ENCODE data around the gene CBL.

Gene CBL

DNA sequence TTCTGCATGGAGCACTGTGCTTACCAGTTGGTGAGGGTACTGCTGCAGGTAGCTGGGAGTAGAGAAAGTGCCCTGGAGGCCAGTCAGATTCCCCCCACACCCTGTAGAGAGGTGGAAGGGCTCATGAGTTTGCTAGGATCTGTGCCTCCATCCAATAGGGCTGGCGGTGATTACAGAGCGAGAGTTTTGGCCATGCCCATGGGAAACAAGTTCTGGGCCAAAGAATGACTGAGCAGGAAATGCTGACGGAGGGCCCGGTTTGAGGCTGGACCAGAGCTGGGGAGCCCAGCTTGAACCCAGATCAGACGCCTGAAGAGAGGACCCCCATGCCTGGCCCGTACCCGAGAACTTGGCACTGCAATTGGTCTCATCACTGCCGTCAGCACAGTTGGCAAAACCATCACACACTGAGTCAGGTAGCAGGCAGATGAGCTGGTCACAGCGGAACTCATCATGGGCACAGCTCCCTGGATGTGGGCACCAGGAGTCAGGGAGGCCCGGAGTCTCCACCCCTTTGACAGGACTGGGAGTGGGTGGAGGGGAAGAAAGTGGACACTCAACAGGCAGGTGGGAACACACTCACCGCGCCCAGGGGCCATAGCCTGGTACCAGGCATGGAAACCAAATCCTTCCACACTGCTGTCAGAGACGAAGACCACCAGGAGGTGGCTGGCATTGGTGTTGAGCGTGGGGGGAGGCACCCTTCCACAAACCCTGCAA lies 138.3 kb downstream of the CBL start:
- no peak for DNase-seq (ENCODE audit: low read depth in 2 of 3, low spot score in 2 of 3)

DNA sequence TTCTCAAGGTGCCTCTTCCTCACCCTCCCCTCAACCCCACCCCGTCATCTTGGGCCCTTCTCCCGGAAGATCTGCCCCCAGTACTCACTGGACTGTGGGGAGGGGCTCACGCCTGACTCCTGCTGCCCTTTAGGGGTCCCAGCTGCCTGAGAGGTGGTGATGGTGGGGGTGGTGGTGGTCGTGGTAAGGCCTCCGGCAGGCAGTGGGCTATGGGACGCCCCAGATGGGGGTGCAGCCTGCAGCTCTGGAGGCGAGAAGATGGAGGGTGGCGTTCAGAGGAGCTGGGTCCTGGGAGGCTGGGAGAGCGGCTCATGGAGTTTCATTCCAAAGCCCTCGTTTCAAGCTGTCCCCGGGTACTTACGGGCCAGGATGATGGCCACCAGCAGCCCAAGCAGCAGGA lies 139.5 kb downstream of the CBL start:
- no peak for DNase-seq (ENCODE audit: low read depth in 2 of 3, low spot score in 2 of 3)

DNA sequence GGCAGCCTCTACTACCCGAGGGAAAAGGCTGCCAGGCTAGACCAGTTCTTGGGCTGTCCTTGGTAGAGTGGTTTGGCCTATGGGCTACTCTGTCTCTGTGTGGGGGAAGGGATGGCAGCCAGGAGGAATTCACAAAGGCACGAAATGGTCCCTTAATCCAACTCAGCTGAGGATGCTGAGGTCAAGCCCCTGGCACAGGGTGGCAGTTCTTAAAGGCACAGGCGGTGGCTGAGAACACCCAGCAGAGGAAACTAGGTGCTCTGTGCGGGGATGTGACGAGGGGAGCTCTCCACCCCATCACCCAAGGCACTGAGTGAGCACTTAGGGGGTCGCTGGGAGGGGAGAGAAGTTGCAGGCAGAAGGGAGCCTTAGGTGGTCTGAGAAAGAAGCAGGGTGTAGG lies 140.5 kb downstream of the CBL start, which contains the start of gene MFRP:
Gene MFRP, minus strand, starts transcription at position 101 of the 400 bp plus-strand sequence. CDS start 192 bp downstream, outside the sequence.
- DNase-seq (ENCODE audit: low read depth in 2 of 3, low spot score in 2 of 3): no peak

DNA sequence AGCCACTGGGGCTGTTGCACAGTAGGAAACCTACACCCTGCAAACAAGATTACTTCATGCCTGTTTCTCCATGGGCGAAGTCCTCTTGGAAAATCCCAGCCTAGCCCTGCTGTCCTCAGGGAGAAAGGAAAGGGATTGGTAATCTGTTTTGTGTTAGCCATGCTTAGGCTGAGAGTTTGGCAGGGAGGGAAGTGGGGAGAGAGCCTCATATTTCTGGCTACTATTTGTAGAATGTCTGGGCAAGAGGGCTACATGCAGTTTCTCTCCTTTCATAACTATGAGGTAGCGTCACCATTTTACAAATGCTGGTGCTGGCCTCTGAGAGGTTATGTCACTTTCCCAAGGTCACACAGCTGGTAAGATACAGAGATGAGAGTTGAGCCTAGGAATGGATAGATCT lies 141.1 kb downstream of the CBL start:
- DNase-seq (ENCODE audit: low read depth in 2 of 3, low spot score in 2 of 3): no peak

DNA sequence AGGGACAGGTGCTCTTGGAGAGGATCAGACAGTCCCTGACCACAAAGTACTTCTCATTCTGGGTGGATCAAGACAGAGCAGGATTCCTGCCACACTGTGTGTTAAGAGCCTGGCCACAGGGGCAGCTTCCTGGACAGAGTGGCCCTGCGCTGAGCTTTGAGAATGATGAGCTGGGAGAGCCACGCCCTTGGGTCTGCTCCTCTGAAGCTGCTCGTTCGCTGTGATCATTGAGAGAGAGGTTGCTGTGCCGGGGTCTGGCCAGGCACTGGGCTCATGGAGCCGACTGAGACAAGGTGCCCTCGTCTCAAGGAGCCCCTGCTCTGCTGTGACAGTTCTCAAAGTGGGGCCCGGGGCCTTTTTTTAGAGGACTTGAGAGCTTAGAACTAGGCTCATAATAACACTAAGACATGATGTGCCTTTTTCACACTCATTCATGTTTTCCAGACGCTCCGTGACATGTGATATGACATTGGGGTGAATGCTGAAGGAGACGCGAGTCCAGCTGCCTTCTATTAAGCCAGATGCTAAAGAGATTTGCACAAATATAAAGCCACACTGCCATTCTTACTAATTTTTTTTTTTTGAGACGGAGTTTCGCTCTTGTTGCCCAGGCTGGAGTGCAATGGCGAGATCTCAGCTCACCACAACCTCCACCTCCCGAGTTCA lies 141.9 kb downstream of the CBL start:
- no peak for DNase-seq (ENCODE audit: low read depth in 2 of 3, low spot score in 2 of 3)

DNA sequence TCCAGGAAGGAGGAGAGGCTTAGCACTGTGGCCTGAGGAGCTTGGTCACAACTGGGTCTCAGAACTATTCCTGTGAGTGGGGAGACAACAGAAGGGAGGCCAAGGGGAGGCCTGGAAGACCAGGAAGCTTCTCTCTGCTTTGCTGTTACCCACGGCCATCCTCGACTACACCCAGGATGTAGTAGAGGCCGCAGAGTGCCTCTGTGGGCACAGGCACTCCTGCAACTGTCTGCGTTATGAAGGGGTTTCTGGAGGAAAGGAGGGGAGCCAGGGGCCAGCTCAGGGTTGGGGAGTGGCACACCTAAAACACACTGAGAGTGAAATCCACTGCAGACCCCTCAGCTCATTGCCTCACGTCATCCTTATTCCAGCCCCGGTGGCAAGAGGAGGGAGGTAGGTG lies 144.2 kb downstream of the CBL start:
- DNase-seq (ENCODE audit: low read depth in 2 of 3, low spot score in 2 of 3): no peak

DNA sequence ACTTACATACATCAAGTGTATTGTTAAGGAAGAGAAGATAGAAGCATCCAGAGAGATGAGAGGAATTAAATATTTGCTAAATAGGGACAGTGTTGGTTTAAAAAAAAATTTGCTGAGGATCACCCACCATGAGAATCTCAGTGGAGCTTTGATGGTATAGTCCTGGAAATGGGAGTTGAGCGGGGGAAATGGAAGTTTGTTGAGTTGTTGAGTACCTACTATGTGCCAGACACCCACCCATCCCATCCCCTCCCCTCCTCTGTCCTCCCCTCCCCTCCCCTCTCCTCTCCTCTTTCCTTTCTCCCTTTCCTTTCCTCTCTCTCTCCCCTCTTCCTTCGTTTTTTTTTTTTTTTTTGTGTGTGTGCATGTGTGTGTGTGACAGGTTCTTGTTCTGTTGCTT lies 145.1 kb downstream of the CBL start:
- no peak for DNase-seq (ENCODE audit: low read depth in 2 of 3, low spot score in 2 of 3)

DNA sequence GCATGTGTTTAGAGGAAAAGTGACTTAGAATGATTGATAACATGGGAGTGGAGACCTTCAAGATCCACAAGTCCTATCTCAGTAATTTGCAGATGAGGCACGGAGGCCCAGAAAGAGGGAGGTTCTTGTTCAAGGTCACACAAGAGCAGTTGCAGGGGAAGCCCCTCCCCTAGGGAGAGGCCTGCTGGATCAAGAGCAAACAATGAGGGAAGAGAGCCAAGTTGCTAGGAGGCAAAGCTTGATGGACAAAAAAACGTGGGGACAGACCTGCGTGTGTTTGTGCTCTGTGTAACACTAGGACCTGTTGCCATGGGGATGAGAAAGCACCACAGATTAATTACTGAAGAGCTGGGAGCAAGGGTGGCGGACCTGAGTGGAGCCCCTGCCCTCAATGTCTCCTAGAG lies 146.7 kb downstream of the CBL start:
- DNase-seq (ENCODE audit: low read depth in 2 of 3, low spot score in 2 of 3): no peak

DNA sequence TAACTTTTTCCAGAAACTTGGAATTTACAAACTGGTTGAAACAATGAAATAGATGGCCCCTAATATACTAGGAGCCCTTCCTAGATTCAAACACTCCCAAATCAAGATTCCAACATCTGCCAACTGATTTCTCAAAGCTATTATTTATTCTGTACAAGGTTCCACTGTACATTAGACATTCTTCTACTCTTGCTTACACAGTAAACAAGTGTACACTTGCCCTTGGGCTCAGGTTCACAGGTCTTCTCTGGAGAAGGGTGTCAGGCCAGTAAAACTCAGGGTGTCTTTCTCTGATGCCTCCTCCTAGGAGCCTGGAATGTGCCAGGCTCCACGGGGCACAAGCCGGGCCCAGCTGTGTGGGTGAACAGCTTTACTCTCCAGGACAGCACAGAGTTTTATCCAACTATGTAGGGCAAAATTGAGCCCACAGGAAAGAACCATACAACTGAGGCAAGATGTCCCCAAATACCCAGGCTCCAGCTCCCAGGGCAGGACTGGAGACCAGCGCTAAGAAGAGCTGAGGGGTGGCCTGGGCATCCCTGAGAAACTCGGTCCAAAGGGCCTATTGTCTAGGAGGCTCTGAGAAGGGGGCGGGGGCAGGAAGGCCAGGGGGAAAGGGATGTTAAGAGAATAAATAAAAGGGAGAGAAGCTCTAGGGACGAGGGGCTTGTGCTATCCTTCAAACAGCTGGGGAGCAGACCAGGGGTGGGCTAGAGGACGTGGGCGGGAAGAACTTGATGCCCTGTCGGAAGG lies 149.1 kb downstream of the CBL start:
- DNase-seq (ENCODE audit: low read depth in 2 of 3, low spot score in 2 of 3): no peak

DNA sequence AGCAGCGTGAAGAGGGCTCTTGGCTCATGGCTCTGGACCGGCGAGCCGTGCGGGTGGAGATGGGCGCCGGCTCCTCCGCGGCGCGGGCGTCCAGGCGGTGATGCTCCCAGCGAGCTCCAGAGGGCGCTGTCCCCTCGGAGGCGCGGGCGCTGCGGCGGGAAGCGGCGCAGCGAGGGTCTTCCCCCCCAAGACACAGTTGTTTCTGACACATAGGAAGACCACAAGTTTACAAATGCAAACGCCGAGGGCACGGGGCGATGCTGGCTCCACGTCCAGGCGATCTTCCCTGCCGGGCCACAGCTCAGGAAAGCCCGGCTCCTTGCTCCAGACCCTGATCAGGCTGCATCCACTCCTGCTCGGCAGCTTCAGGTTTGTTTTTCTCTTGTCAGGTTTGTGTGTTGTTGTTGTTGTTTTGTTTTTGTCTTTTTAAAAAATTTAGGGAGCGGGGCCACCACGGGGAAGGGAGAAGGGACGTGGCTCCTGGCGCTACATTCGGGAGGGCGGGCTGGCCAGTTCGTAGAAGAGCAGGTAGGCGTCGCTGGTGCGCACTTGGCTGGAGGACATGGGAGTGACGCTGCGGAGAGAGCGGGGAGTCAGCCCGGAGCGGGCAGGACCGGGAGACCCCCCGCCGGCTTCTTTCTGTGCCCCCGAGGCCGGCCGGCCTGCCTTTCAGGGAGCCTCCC lies 150.4 kb downstream of the CBL start:
- peak in 2 of 3 experiments; percentile 42 to 56 for DNase-seq (ENCODE audit: low read depth in 2 of 3, low spot score in 2 of 3)

DNA sequence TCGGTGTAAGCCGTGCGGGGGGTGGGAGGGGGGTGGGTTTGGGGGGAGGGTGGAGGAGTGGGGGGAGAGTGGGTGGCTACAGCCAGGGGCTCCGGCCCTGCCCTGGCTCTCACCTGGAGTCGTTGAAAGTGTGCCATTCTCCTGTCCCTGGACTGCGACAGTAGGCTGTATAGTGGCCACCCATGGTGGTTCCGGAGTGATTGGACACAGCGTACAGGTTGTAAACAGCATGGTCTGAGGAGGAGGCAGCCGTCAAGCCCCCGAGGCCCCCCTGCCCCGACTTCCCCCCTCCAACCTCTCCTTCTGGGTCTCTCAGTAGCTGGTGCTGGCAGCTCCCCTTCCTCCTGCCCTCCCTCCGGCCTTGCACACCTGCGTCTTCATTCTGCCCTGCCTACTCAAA lies 150.9 kb downstream of the CBL start:
- no peak for DNase-seq (ENCODE audit: low read depth in 2 of 3, low spot score in 2 of 3)
